T-helper 2 cell (primary cell): ENCODE data around the gene PIGQ.

ENCODE experiments used
- DNase-seq, 5 experiments: peaks; one replicate each; pipeline versions ENCODE4 v3.0.0 to v3.0.0-alpha.2; 2012 to 2022

The PIGQ gene

GRCh38 chr16:629185-629832 lies 59.5 kb downstream of the PIGQ start:
- DNase-seq, result no peak

DNA sequence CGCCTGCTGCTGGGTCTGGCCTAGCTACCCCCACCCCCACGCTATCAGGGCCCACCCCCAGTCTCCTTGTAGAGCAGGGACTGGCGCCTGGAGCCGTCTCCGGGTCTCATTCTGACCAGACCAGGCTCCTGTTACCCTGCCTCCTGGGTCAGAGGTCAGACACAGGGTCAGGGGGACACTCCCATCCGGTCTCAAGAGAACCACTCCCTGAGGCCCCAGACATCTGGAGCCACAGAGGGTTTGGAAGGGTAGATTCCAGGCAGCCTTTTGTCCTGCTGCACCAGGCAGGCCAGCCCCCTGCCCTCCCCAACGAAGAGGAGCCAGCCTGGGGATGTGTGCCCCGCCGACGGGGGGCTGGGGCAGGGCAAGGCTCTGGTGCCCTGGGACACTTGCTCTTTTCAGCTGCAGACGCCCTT lies 60.1 kb downstream of the PIGQ start:
- DNase-seq, result no peak

GRCh38 chr16:630249-630814 lies 60.6 kb downstream of the PIGQ start:
- no peak for DNase-seq

GRCh38 chr16:630815-631405 lies 61.1 kb downstream of the PIGQ start, which contains the start of gene WFIKKN1:
WFIKKN1 (plus strand) TSS chr16:630985; CDS start chr16:631254, 269 bp downstream.
- no peak for DNase-seq

GRCh38 chr16:631808-632358 lies 62.1 kb downstream of the PIGQ start:
- DNase-seq, result no peak

- DNase-seq, result no peak
Observed at GRCh38 chr16:632486-633335, 62.9 kb downstream of the PIGQ start.

GRCh38 chr16:633336-634050 lies 63.7 kb downstream of the PIGQ start:
- DNase-seq, result no peak
